Measurements from ENCODE around the gene RPTOR.

RPTOR gene

GRCh38 chr17:80604670-80605010 lies 60.0 kb downstream of the RPTOR start:
- DNase-seq (ENCODE audit: low read depth in 2 of 2) = no peak

DNA sequence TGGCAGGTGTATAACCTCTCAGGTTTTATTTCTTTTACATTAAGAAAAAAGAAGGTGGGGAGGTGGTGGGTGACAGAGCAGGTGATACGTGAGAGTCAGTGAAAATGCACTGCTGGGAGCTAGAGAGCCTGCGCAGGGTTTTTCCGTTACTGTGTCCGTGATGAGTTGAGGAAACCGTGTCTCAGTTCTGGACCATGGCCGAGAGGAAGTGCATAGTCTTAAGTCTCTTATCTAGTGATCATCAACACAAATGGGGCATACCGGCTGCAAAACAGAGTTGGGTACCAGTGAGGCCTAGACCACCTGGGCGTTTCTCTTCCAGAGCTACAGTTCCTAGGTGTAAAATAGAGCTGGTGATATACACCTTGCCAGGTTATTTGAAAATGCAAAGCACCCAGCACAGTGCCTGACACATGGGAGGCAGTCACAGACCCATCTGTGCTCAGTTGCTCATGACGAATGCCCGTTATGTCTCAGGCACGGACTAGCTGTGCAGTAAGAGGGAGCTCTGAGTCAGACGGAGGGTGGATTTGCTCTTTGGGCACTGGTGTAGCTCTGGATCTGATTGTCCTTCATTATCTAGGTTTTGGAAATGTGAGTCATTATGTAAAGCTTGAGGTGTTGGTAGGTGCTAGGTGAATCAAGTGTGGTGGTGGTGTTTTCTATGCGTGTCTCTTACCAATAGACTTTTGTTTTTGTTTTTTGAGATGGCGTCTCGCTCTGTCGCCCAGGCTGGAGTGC lies 60.9 kb downstream of the RPTOR start:
- peak in 1 of 2 donors; percentile 48 for DNase-seq (ENCODE audit: low read depth in 2 of 2)
- H3K4me3 ChIP-seq (replicated peaks in 1 of 2; ENCODE audit: low read depth in 2 of 2, low read length in 2 of 2) = no peak overlapping the region
- TF ChIP-seq, protein P1, sequence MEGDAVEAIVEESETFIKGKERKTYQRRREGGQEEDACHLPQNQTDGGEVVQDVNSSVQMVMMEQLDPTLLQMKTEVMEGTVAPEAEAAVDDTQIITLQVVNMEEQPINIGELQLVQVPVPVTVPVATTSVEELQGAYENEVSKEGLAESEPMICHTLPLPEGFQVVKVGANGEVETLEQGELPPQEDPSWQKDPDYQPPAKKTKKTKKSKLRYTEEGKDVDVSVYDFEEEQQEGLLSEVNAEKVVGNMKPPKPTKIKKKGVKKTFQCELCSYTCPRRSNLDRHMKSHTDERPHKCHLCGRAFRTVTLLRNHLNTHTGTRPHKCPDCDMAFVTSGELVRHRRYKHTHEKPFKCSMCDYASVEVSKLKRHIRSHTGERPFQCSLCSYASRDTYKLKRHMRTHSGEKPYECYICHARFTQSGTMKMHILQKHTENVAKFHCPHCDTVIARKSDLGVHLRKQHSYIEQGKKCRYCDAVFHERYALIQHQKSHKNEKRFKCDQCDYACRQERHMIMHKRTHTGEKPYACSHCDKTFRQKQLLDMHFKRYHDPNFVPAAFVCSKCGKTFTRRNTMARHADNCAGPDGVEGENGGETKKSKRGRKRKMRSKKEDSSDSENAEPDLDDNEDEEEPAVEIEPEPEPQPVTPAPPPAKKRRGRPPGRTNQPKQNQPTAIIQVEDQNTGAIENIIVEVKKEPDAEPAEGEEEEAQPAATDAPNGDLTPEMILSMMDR (IDR thresholded peaks at IDR 0.05; ENCODE audit: low read depth, low read length) = no peak

More at GRCh38 chr17:80604670-80605010, 60.0 kb downstream of the RPTOR start:
- H3K4me3 ChIP-seq (replicated peaks in 1 of 2; ENCODE audit: low read depth in 2 of 2, low read length in 2 of 2) = no peak overlapping the region
- TF ChIP-seq, protein P1 (IDR thresholded peaks at IDR 0.05; ENCODE audit: low read depth, low read length) = no peak

DNA sequence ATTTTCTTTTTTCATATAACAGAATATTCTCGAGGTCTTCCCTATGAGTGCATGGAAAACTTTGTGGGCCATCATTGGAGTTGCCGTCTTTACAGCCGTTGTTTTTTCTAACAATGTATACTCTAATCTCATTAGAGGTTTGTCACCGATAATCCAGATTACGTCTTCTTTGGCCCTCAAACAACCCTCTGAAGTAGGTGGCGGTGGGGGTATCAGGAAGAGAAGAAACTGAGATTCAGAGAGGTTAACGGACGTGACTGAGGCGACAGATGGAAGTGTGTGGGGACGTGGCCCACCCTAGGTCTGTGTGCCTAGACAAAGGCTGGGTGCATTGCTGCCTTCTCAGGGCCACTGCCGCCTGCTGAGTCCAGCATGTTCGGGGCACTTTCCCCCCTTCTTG lies 63.7 kb downstream of the RPTOR start:
- no peak overlapping the region for H3K4me3 ChIP-seq (replicated peaks in 1 of 2; ENCODE audit: low read depth in 2 of 2, low read length in 2 of 2)
- no peak for DNase-seq (ENCODE audit: low read depth in 2 of 2)
- TF ChIP-seq, protein P1 (IDR thresholded peaks at IDR 0.05; ENCODE audit: low read depth, low read length) = no peak

DNA sequence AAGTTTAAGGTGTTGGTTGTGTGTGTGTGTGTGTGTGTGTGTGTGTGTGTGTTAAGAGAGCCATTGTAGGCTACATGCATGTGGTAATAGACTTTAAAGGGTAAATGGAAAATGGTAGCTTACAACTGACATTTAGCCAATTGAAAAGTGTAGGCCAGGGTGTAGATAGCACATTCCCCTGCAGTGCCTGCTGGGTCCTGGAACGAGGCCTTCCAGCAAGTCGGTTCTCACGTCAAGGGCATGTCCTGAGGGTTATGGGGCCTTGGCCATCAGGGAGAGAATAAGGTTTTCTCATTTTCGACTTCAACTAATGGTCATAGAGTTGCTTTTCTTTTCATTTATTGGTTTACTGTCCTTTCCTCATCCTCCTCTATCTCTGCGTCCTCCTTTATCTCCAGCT lies 65.1 kb downstream of the RPTOR start:
- DNase-seq (ENCODE audit: low read depth in 2 of 2) = no peak
- H3K4me3 ChIP-seq (replicated peaks in 1 of 2; ENCODE audit: low read depth in 2 of 2, low read length in 2 of 2) = no peak overlapping the region

DNA sequence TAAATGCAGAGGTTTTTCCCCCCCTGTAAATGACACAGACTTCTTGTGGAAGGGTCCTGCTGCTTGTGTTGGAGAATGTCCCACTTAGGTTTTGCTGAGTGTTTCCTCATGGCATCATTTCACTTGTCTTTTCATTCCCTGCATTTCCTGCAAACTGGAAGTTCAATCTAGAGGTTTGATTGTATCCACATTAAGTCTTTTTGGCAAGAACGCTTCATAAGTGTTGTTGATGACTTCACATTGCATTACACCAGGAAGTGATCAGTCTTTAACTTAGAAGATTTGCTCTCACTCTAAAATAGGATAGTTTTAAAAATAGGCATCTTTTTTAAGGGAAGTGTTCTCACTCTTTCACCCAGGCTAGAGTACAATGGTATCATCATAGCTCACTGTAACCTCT lies 67.2 kb downstream of the RPTOR start:
- no peak overlapping the region for H3K4me3 ChIP-seq (replicated peaks in 1 of 2; ENCODE audit: low read depth in 2 of 2, low read length in 2 of 2)
- no peak for DNase-seq (ENCODE audit: low read depth in 2 of 2)
- TF ChIP-seq, protein P1 (IDR thresholded peaks at IDR 0.05; ENCODE audit: low read depth, low read length) = no peak

More for the DNA sequence above, 65.1 kb downstream of the RPTOR start:
- TF ChIP-seq, protein P1 (IDR thresholded peaks at IDR 0.05; ENCODE audit: low read depth, low read length) = no peak

DNA sequence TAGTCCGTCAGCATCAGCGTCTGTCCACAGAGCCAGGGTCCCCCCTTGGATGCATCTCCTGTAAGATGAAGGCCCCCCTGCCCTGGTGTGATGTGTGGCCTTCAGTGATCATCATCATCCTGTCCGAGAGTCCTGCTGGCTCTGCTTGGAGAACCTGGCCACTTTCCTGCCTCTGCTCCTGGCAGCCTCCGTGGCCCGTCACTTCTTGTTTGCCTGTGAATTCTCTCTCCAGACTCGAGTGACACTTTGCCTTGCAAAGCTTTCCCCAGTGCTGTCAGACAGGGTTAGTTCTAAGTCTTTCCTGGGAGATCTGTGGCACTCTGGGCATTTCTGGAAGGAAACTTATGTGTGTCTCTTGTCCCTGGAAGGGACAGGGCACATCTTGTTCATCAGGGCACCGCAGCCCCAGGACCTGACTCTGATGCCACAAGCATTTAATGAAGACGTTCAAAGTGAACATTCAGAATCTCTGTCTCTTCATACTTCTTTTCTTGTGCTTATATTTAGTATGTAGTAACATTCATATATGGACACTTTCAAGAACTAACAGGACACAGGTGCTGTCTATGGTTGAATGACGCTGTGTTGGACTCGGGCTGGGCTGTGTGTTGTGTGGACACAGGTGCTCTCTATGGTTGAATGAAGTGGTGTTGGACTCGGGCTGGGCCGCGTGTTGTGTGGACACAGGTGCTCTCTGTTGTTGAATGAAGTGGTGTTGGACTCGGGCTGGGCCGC lies 68.5 kb downstream of the RPTOR start:
- no peak overlapping the region for H3K4me3 ChIP-seq (replicated peaks in 1 of 2; ENCODE audit: low read depth in 2 of 2, low read length in 2 of 2)
- TF ChIP-seq, protein P1 (IDR thresholded peaks at IDR 0.05; ENCODE audit: low read depth, low read length) = no peak
- DNase-seq (ENCODE audit: low read depth in 2 of 2) = no peak

Measured in cardiac fibroblast (primary cell).